ENCODE data around the gene DLGAP4. TPM values are rescaled to one million over a fixed set of nuclear protein-coding genes. Genes with fewer than 3 reads are reported as not detected.
A peak's percentile ranks its signal among the peaks of the same experiment; 100 is the strongest.
"Not testable (repeated sequence)": the region's sequence is repeated elsewhere in the genome, so short reads cannot be mapped to it uniquely, and the experiment has no call there.

Gene DLGAP4
- total RNA-seq, 1 experiment from 2014 or later: 18.3 TPM

- DNase-seq (ENCODE audit: low read depth): no peak
Measured at GRCh38 chr20:36469973-36470372, 163.8 kb downstream of the DLGAP4 start.

DNA sequence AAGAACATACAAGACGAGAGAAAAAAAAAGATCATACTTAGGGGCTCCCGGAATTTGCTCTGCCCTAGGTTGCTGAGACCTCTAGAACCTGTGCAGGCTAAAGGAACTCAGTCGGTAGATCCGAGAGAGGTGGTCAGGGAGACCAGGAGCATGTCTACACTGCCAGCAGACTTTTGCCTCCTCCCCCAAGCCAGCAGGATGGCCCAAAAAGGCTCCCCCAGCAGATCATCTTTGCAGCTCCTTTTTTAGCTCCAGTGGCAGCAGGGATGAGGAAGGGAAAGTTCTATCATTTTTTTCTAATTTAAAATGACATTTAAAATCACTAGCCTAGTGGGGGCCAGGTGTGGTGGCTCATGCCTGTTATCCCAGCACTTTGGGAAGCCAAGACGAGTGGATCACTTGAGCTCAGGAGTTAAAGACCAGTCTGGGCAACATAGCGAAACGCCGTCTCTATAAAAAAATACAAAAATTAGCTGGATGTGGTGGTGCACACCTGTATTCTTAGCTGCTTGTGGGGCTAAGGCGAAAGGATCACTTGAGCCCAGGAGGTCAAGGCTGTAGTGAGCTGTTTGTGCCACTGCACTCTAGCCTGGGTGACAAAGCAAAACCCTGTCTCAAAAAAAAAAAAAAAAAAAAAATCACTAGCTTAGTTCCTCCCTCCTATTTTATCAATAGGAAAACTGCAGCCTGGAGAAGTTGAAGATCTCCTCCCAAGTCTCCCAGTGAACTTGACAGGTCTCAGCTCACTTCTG is 165.9 kb downstream of the DLGAP4 start:
- DNase-seq (ENCODE audit: low read depth): no peak

DNA sequence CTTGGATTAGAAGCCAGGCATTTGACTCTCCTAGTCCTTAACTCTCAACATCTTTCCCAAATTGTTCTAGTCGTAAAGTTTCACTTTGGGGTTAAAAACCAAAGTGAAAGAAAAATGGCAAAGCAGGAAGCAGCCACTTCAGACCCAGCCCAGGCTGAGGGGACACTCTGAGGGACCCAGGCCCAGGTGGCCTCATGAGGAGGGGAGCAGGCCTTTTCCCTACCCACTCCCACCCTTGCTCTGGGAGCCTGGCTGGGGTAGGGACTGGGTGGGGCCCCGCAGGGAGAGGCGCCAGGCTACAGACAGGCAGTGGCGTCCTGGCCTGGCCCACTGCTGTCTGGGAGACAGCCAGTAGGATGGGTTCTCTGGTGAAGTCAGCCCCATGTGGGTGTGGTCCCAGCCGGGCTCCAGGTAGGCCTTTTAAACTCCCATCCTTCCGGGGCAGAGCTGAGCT is 166.5 kb downstream of the DLGAP4 start:
- DNase-seq (ENCODE audit: low read depth): no peak

- DNase-seq (ENCODE audit: low read depth): no peak
Measured at GRCh38 chr20:36473164-36473563, 167.0 kb downstream of the DLGAP4 start.

DNA sequence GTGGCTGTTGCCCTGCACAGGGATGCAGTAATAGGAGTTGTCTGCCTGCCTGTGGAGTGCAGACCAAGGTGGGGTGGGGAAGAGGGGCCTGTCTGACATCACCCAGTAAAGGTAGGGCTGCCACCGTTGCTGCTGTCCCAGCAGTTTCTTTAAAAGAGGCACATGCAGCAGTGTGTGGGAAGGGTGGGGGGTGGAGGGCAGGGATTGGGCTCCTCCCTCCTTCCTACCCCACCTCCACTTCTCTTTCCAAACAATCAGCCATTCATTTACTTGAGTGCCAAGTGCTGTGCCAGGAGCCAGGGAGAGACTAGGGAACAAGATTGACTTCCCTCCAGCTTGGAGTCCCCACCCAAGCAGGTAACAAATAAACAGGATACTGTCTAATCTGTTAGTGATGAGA is 168.4 kb downstream of the DLGAP4 start:
- no peak for DNase-seq (ENCODE audit: low read depth)

DNA sequence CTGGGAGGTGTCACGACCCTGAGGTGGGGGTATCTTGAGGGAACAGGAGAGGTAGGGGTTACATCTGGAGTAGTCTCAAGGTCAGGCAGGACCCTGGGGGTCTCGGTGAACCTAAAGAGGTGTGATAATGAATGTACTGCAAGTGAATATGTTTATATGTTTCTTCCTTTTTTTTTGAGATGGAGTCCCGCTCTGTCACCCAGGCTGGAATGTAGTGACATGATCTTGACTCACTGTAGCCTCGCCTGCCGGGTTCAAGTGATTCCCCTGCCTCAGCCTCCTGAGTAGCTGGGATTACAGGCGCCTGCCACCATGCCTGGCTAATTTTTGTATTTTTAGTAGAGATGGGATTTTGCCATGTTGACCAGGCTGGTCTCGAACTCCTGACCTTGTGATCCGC is 168.9 kb downstream of the DLGAP4 start:
- DNase-seq (ENCODE audit: low read depth): not testable (repeated sequence)

DNA sequence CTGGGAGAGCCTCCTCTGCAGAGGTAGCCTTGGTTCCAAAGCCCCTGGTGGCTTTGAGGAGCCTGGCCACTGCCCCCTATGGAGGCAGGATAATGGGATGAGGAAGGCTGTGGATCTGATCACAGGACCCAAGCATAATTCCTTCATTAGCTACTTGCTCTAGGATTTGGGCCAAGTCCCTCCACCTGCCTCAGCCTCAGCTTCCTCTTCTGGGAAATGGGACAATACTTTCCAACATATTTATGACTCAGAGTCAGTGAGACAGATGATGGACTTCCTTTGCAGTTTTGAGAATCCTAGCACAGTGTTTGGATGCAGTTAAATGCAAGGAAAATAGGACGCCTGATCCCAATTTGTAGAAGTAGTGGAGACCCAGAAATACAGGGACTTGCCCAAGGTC is 171.3 kb downstream of the DLGAP4 start:
- DNase-seq (ENCODE audit: low read depth): no peak

GRCh38 chr20:36478137-36478905 is 172.2 kb downstream of the DLGAP4 start:
- DNase-seq (ENCODE audit: low read depth): no peak

- DNase-seq (ENCODE audit: low read depth): no peak
Measured at GRCh38 chr20:36479938-36480337, 173.8 kb downstream of the DLGAP4 start.

GRCh38 chr20:36480456-36481048 is 174.4 kb downstream of the DLGAP4 start:
- no peak for DNase-seq (ENCODE audit: low read depth)

DNA sequence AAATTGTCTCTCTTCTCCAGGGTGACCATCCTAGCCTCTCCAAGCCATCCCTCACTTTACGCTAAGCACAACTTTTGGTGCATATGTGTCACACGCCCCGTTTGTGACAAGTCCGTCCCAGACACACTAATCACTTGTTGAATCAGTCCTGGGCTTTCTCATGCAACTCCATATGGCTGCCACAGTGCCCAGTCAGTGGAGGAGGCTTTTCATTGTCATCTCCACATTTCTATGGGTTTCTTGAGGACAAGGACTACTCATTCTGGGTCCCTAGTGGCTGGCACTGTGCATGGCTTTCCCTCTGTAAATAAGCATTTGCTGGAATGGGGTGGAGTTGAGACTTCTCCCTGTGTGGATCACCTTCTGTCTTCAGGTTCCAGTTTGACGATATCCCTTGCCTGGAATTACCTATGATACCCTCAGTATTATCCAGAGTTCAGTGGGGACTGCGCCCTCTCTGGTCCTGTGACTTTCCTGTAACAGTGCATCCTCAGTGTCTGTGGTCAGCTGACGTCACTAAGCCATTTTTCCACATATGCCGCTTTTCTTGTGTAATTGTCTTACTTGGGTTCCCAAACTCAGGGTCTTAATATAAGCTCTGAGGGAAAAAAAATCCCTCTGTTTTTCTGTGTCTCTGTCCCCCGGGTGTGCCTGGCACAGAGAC is 175.4 kb downstream of the DLGAP4 start:
- DNase-seq (ENCODE audit: low read depth): no peak

DNA sequence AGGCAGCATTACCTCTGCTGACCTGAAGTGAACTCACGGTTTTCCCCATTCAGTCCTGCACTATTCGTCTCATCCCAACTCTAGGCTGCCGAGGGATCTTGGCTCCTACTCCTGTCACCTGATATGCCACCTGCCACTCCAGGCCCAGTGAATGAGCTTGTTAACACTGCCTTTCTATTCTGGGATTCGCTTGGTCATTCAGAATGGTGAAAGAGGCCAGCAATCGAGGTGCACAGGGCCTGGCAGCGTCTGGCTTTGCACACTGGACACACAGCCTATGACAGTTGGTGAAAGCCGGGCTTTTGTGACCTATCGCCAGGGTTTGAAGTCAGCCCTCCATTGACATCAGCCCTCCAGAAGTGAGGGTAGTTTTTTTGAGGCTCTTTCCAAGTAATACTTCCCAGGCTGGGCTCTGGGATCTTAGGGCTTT is 175.9 kb downstream of the DLGAP4 start:
- DNase-seq (ENCODE audit: low read depth): no peak

DNA sequence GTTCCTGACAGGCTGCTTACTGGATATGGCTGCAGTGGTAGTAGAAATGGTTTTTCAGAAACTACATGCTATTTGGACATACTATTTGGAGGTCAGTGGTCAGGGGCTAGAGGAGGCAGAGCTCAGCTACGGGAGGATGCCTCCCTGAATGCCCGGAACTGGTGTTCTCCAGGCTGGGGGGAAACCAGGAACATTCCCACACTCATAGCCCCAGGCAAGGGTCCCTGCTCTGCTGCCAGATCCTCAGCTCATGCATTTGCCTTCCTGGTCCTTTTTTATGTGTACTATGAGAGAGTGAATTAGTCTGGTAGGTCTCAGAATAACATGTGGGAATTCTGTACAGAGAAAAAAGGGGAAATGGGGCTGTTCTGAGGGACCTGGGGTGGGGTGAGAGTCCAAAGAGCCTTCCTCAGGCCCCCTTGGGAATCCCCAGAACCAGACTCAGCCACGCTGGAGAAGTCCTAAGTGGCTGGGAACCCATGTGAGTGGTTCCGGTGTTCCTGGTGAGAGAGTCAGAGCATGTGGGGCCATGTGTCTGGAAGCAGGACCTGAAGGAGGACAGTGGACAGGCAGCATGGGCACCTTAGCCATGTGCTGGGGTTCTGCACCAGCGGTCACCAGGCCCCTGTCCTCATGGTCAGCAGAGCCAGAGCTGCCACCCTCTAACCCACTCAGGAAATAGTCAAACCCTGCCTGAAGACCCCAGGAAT is 177.2 kb downstream of the DLGAP4 start:
- DNase-seq (ENCODE audit: low read depth): peak; percentile 64

- peak; percentile 86 for DNase-seq (ENCODE audit: low read depth)
Measured at GRCh38 chr20:36483919-36484808, 178.0 kb downstream of the DLGAP4 start.

DNA sequence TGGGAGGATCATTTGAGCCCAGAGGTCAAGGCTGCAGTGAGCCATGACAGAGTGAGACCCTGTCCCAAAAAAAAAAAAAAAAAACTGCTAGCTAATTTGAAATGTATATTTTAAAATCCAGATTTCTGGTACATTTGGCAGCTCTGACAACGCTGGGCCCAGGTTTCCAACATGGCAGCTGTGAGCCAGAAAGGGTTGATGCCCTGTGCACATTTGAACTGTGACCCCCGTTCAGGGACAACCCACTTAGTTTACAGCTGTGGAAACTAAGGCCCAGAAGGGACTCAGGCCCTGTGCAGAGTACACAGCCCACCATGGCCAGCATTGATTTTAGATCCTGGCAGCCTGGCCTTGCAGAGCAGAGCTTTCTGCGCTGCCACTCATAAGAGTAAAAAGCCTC is 179.1 kb downstream of the DLGAP4 start:
- DNase-seq (ENCODE audit: low read depth): no peak

GRCh38 chr20:36487069-36487468 is 180.9 kb downstream of the DLGAP4 start:
- DNase-seq (ENCODE audit: low read depth): no peak

DNA sequence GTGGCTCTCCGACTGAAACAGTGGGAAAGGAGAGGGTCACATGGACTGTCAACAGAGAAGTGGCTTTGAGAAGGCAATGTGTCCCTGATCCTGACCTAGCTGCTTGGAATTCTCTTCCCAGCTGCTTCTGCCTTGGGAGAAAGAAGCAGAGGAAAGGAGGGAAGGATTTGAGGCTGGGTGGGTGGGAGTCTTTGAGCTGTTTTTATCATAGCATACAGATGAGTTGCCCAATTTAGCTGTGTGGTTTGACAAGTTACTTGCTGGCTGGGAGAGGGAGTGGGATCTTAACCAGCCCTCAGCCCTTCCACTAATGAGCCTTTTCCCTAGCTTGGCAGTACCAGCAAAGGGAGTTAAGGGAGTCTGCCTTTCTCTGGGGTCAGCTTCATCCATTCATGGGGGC is 184.1 kb downstream of the DLGAP4 start:
- DNase-seq (ENCODE audit: low read depth): no peak

DNA sequence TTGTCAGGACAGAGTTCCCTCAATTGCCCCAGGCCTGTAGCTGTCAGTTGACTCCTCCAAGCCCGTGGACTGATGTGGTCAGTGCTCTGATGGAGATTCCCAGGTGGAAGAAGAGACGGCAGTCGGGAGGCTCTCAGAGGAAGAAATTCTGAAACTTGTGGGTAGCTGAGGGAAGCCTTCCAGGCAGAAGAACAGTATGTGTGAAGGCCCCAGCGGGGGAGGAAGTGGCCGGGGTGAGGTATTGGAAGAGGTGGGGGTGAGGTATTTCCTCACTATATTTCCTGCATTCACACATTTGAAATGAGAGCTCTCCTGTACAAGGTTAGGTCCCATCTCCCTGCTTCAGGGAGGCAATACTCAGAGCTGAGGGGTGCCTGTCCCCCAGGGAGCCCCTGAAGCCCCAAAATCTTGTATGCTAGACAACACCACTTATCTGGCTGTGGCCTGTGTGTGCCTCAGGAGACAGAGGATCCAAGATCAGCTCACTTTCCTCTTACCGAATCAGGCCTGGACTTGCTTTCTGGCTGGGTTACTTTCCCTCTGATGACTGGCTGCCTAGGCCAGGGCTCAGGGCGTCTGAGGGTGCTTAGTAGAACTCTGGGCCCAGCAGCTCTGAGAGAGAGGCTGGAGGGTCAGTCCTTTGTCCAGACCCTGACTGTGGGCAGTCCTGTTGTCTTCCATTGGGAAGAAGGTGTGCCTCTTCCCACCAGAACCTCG is 185.9 kb downstream of the DLGAP4 start:
- DNase-seq (ENCODE audit: low read depth): peak; percentile 70

GRCh38 chr20:36493051-36493800 is 187.1 kb downstream of the DLGAP4 start:
- DNase-seq (ENCODE audit: low read depth): no peak
